Esophagus squamous epithelium (tissue), 5 donors: ENCODE measurements around the gene ANXA7. TPM values are rescaled to one million over a fixed set of nuclear protein-coding genes. Genes with fewer than 3 reads are reported as not detected.

Experiments
- DNase-seq: peaks from one replicate; lab custom pipeline; 2025; lab: John Stamatoyannopoulos, UW
- H3K27ac ChIP-seq, 4 donors: fragments of 200-600 bp; sonication (generic); one replicate each; pipeline ENCODE4 v1.5.1; 2016 to 2019; ENCODE audit warnings: mild to moderate bottlenecking in 1 of 4
- H3K27me3 ChIP-seq, 4 donors: fragments of 200-600 bp; sonication (generic); 1 replicate in 3 of 4; 2 replicates in 1 of 4; pipeline versions ENCODE4 v1.5.1 to v1.6.0; 2017 to 2021; ENCODE audit warnings: antibody characterized with exemption in 1 of 4
- H3K36me3 ChIP-seq, 3 donors: fragments of 200-600 bp; sonication (generic); one replicate each; pipeline ENCODE4 v1.5.1; 2016 to 2019
- H3K4me1 ChIP-seq, 3 donors: fragments of 200-600 bp; sonication (generic); one replicate each; pipeline ENCODE4 v1.5.1; 2017 to 2019
- H3K4me3 ChIP-seq, 4 donors: fragments of 200-600 bp; sonication (generic); 1 replicate in 3 of 4; 2 replicates in 1 of 4; pipeline ENCODE4 v1.5.1; 2016 to 2019; ENCODE audit warnings: mild to moderate bottlenecking in 2 of 4, moderate library complexity in 1 of 4
- H3K9me3 ChIP-seq, 3 donors: fragments of 200-600 bp; sonication (generic); one replicate each; pipeline ENCODE4 v1.5.1; 2016 to 2019
- POLR2A ChIP-seq, 4 donors: fragments of 450-650 bp; IDR thresholded peaks; one replicate each; pipeline ENCODE4 v1.6.1; 2017; ENCODE audit warnings: antibody characterized with exemption in 4 of 4, mild to moderate bottlenecking in 4 of 4, moderate library complexity in 3 of 4
- WGBS, 2 donors: methylation state at CpG; one replicate each; pipeline ENCODE4 v1.1.5; 2018; 5-methylcytosine and 5-hydroxymethylcytosine counted together
- intact Hi-C: fragments of 100-400 bp; cut with DNase I; formaldehyde crosslinking; loops from one replicate; pipeline ENCODE4 v1.15.0; 2022
- total RNA-seq, 4 donors: library from RNA; depleted of rRNA; stranded (reverse); fragments of >200 nt; gene quantifications; one replicate each; pipeline ENCODE4 v1.1.0, GENCODE V29; 2016
- TF ChIP-seq, protein P1 (sequence below), 6 experiments: fragments of 450-650 bp in 4 of 6; fragments of 200-600 bp in 2 of 6; sonication (generic) in 2 of 6; IDR thresholded peaks; one replicate each; pipeline ENCODE4 v1.5.1; 2016 to 2019; ENCODE audit warnings: antibody characterized with exemption in 6 of 6, mild to moderate bottlenecking in 4 of 6, moderate library complexity in 4 of 6
- donor health status: DM: yes; HTN: yes; CAD: no.

The ANXA7 gene
- total RNA-seq, 4 donors from 2014 or later = 95.8 to 130 (median 108) TPM

DNA sequence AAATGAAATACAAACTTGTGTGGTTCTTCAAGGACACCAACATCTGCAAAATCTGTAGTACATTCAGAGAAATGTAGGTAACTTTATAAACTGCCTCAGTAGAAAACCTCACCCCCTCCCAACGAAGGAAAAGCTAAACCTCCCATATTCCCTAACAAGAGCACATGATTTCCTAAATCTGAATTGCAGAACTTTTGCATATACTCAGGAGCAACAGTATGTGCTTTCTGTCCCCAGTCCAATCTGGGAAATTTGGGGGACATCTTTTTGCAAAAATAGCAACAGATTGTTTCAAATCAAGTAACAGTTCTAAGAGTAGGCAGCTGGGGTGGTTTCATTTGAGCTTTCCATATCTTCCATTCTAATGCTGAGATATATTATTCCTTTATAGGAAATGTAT, 35.3 kb upstream of the ANXA7 start:
- TF ChIP-seq, protein P1, sequence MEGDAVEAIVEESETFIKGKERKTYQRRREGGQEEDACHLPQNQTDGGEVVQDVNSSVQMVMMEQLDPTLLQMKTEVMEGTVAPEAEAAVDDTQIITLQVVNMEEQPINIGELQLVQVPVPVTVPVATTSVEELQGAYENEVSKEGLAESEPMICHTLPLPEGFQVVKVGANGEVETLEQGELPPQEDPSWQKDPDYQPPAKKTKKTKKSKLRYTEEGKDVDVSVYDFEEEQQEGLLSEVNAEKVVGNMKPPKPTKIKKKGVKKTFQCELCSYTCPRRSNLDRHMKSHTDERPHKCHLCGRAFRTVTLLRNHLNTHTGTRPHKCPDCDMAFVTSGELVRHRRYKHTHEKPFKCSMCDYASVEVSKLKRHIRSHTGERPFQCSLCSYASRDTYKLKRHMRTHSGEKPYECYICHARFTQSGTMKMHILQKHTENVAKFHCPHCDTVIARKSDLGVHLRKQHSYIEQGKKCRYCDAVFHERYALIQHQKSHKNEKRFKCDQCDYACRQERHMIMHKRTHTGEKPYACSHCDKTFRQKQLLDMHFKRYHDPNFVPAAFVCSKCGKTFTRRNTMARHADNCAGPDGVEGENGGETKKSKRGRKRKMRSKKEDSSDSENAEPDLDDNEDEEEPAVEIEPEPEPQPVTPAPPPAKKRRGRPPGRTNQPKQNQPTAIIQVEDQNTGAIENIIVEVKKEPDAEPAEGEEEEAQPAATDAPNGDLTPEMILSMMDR (IDR thresholded peaks at IDR 0.05) = no peak
- TF ChIP-seq POLR2A (IDR thresholded peaks at IDR 0.05) = no peak
- peaks cover 0 to 66% (median 0%) of the 10 kb centered on the region in 3 donors for H3K36me3 ChIP-seq
- WGBS, 2 donors = 64 to 92% methylated on average over 1 of the region's 1 CpG

DNA sequence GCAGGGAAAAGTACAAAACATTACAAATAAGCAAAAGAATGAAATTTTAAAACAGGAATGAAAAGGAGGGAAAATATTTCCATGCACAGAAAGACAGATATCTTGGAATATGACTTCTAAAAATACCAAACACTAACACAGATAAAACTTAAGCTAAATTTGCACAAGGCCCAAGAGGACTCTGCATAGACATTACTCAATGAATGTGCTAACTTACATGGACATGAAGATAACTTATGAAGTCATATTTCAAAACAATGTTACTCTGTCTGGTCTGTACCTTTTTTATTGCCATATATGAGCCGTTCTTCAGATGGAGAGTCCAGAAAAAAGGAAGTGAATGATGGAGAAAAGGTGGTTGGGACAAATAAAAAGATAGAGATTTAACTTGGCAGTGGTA, 34.5 kb upstream of the ANXA7 start:
- Histone ChIP-seq H3K4me3 (no peak overlapping the region), H3K9me3 (no peaks in the 10 kb centered on the region), H3K27me3 (no peaks in the 10 kb centered on the region), H3K4me1 (no peaks in the 10 kb centered on the region), H3K36me3 (peaks cover 0 to 65% (median 0%) of the 10 kb centered on the region in 3 donors), H3K27ac (no peak overlapping the region)
- 63 to 100% methylated on average over 1 of the region's 1 CpG for WGBS, 2 donors
- no peak for TF ChIP-seq POLR2A (IDR thresholded peaks at IDR 0.05)
- TF ChIP-seq, protein P1 (IDR thresholded peaks at IDR 0.05) = no peak
- intact Hi-C loops = no loop called here
- no peak for DNase-seq

More for the DNA sequence above, 35.3 kb upstream of the ANXA7 start:
- Histone ChIP-seq H3K9me3 (no peaks in the 10 kb centered on the region), H3K27ac (no peak overlapping the region), H3K4me1 (no peaks in the 10 kb centered on the region), H3K27me3 (no peaks in the 10 kb centered on the region), H3K4me3 (no peak overlapping the region)
- intact Hi-C loops = no loop called here
- no peak for DNase-seq

DNA sequence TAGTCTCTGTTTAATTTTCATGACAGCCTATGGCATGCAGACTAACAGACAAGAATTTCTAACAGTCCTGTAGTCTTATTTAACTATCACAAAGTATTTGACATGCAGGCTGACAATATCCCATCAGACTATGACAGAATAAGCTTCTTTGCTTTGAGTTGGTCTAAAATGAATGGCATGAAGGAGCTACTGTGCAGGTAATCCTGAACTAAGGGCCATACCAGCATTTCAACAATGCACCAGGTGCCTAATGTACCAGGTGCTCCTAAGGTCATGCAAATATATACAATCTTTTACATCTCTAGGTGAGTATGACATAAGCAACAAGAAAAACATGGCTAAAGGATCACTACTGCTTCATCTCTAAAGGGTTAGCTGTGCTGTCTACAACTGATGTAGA, 33.1 kb upstream of the ANXA7 start:
- intact Hi-C loops = no loop called here
- DNase-seq = no peak
- Histone ChIP-seq H3K9me3 (no peaks in the 10 kb centered on the region), H3K36me3 (peaks cover 0 to 58% (median 0%) of the 10 kb centered on the region in 3 donors), H3K4me1 (no peaks in the 10 kb centered on the region), H3K27ac (no peak overlapping the region), H3K4me3 (no peak overlapping the region), H3K27me3 (no peaks in the 10 kb centered on the region)
- TF ChIP-seq POLR2A (IDR thresholded peaks at IDR 0.05) = no peak
- TF ChIP-seq, protein P1 (IDR thresholded peaks at IDR 0.05) = no peak

DNA sequence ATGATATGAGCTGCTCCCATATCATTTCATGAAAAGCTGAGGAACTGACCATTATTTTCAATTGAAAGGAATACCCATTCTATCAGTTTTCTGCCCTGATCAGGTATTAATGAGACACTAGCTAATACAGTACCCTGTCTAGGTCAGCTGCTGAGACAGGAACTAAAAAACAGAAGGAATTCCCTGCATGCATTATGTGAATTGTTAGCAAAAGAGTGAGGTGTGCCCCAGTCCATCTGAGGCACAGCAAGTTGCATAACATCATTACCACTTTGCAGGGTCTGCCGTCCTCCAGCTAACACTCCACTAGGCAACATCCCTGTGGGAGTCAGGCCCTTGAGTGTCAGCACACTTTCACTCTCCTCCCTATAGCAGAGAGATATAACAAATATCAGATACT, 30.6 kb upstream of the ANXA7 start:
- Histone ChIP-seq H3K9me3 (no peaks in the 10 kb centered on the region), H3K36me3 (peaks cover 0 to 54% (median 0%) of the 10 kb centered on the region in 3 donors), H3K27ac (no peak overlapping the region), H3K27me3 (no peaks in the 10 kb centered on the region), H3K4me1 (no peaks in the 10 kb centered on the region), H3K4me3 (no peak overlapping the region)
- WGBS, 2 donors = 82 to 100% methylated on average over 1 of the region's 1 CpG
- intact Hi-C loops = no loop called here
- TF ChIP-seq, protein P1 (IDR thresholded peaks at IDR 0.05) = no peak
- no peak for TF ChIP-seq POLR2A (IDR thresholded peaks at IDR 0.05)
- DNase-seq = no peak

DNA sequence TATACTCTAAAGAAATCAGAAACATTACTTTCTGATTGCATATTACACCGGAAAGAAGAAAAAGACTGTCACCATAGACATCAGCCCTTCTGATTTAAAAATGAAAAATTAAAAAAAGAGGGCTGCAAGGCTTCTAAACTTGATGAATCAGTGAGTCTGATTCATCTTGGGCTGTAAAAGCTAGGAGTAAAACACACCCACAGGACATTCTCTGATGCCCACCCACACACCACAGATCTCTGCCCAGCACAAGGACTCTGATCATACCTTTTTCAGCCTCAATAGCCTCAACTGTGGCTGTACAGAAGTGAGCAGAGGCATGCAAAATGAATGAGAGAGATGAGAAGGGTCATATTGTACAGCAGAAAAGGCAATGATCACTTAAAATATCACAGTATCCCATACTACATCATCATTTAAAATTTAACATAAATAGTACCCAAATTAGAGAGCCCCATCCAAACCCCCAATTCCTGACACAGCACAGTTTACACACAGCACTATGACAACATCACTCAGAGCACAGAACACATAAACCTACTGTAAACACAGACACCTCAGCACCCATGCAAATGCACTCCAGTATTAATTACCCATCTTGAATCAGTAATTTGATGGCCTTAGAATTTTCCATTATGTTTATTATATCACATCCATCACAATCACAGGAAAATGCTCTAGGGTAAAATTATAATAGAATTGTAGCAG, 25.9 kb upstream of the ANXA7 start:
- Histone ChIP-seq H3K4me3 (no peak overlapping the region), H3K36me3 (peaks cover 0 to 60% (median 0%) of the 10 kb centered on the region in 3 donors), H3K9me3 (no peaks in the 10 kb centered on the region), H3K27ac (no peak overlapping the region), H3K4me1 (no peaks in the 10 kb centered on the region), H3K27me3 (no peaks in the 10 kb centered on the region)
- TF ChIP-seq, protein P1 (IDR thresholded peaks at IDR 0.05) = no peak
- TF ChIP-seq POLR2A (IDR thresholded peaks at IDR 0.05) = no peak
- WGBS, 2 donors = 48 to 59% methylated on average over 1 of the region's 1 CpG
- no peak for DNase-seq
- intact Hi-C loops = no loop called here
